ENCODE measurements around the gene TET3. TPM values are rescaled to one million over a fixed set of nuclear protein-coding genes. Genes with fewer than 3 reads are reported as not detected.

TET3 gene
- polyA plus RNA-seq, 2 of the 4 experiments (the other 2 are of a cell fraction): 4.6 to 6.1 TPM

- ChIA-PET POLR2A (no interaction called here), CTCF (interaction anchor here (0.7 to 2.0 kb wide), 3 partner anchors 12 to 142 kb away, joined by 3 to 6 read pairs (median 5); no protein-coding TSS in a partner anchor)
- ATAC-seq (0 out of 6 replicates have a peak, but pooled peaks of 1 of the 2 experiments have one; percentile 13), FAIRE-seq (no peak), DNase-seq (ENCODE audit: low read depth in 1 of 2, low spot score in 1 of 2) (no peak)
- Histone ChIP-seq H3K27ac (no peak overlapping the region), H3K4me3 (no peak overlapping the region), H3K4me2 (no peak overlapping the region), H3K4me1 (peaks cover 14% of the 10 kb centered on the region; the same call in 1 of the 3 replicates), H3K9me3 (no peaks in the 10 kb centered on the region)
- TF ChIP-seq EP300 (IDR thresholded peaks at IDR 0.05) (no peak), SREBF2 (IDR thresholded peaks at IDR 0.05) (no peak), POLR2AphosphoS2 (conservative IDR thresholded peaks at IDR 0.05; ENCODE audit: low read length) (no peak), MAFK (IDR thresholded peaks at IDR 0.05; ENCODE audit: partially characterized antibody) (no peak), REST (IDR thresholded peaks at IDR 0.05) (no peak), ZSCAN20 (CRISPR knock-in tag; IDR thresholded peaks at IDR 0.05) (no peak), E2F6 (IDR thresholded peaks at IDR 0.05; ENCODE audit: borderline replicate concordance, low read depth) (no peak), HEYL (CRISPR knock-in tag; IDR thresholded peaks at IDR 0.05) (no peak), FOXS1 (CRISPR knock-in tag; IDR thresholded peaks at IDR 0.05) (no peak), NPAS2 (CRISPR knock-in tag; IDR thresholded peaks at IDR 0.05; ENCODE audit: borderline replicate concordance) (no peak), ELK1 (IDR thresholded peaks at IDR 0.05; ENCODE audit: low read depth, low read length) (no peak), CEBPB (IDR thresholded peaks at IDR 0.05) (no peak), RCOR1 (IDR thresholded peaks at IDR 0.05; ENCODE audit: low read depth, low read length) (no peak), NFE2L2 (conservative IDR thresholded peaks at IDR 0.05; ENCODE audit: low read length) (no peak), GATA3 (IDR thresholded peaks at IDR 0.05; ENCODE audit: borderline replicate concordance) (no peak)
- TF ChIP-seq, protein P1, sequence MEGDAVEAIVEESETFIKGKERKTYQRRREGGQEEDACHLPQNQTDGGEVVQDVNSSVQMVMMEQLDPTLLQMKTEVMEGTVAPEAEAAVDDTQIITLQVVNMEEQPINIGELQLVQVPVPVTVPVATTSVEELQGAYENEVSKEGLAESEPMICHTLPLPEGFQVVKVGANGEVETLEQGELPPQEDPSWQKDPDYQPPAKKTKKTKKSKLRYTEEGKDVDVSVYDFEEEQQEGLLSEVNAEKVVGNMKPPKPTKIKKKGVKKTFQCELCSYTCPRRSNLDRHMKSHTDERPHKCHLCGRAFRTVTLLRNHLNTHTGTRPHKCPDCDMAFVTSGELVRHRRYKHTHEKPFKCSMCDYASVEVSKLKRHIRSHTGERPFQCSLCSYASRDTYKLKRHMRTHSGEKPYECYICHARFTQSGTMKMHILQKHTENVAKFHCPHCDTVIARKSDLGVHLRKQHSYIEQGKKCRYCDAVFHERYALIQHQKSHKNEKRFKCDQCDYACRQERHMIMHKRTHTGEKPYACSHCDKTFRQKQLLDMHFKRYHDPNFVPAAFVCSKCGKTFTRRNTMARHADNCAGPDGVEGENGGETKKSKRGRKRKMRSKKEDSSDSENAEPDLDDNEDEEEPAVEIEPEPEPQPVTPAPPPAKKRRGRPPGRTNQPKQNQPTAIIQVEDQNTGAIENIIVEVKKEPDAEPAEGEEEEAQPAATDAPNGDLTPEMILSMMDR (IDR thresholded peaks at IDR 0.05): no peak
- TF ChIP-seq, protein P2, sequence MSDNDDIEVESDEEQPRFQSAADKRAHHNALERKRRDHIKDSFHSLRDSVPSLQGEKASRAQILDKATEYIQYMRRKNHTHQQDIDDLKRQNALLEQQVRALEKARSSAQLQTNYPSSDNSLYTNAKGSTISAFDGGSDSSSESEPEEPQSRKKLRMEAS (IDR thresholded peaks at IDR 0.05): no peak
- WGBS (ENCODE audit: missing lambda C conversion rate): 90% methylated on average over 8 of the region's 8 CpGs
Measured at GRCh38 chr2:73994178-73994831, 9.6 kb downstream of the TET3 start.

DNA sequence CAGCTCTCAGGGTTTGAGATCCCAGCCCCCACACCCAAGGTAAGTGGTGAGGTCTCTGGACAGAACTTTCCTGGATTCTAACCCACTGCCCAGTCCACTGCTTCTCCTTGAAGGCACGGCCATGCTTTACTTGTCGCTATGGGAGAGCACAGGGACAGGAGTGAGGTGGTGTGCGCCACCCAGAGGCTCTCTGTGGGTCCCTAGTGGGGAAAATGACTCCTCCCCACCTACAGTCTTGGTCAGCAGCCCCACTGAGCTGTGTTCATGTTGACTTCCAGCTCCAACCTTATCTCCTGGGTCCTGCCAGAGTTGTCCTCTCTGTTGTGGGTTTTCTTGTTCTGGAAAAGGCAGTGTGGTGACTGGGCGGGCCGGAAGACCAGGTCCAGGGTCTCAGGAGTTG is 11.1 kb downstream of the TET3 start:
- no peak for FAIRE-seq
- no peak overlapping the region for H3K27ac ChIP-seq
- peak in 1 of 2 experiments; percentile 41; a peak in 3 of 6 replicates for ATAC-seq
- DNase-seq (ENCODE audit: low read depth in 1 of 2, low spot score in 1 of 2): no peak
- H3K4me2 ChIP-seq: no peak overlapping the region
- H3K9me3 ChIP-seq: no peaks in the 10 kb centered on the region
- peaks cover 29% of the 10 kb centered on the region for H3K4me1 ChIP-seq
- no peak overlapping the region for H3K4me3 ChIP-seq
- 94% methylated on average over 5 of the region's 5 CpGs for WGBS (ENCODE audit: missing lambda C conversion rate)
- ChIA-PET POLR2A (no interaction called here), CTCF (no interaction called here)
- TF ChIP-seq KDM1A (IDR thresholded peaks at IDR 0.05; ENCODE audit: low read depth): no peak
- no peak for TF ChIP-seq MYC (IDR thresholded peaks at IDR 0.05; ENCODE audit: borderline replicate concordance, low read length)
- TF ChIP-seq, protein P1 (IDR thresholded peaks at IDR 0.05): no peak; the same call in 2 of the 3 replicates
- TF ChIP-seq CEBPB (IDR thresholded peaks at IDR 0.05): no peak
- no peak for TF ChIP-seq JUN (IDR thresholded peaks at IDR 0.05)
- no peak for TF ChIP-seq USF2 (IDR thresholded peaks at IDR 0.05)
- no peak for TF ChIP-seq BHLHE40 (IDR thresholded peaks at IDR 0.05; ENCODE audit: low read depth, low read length)
- no peak for TF ChIP-seq TFCP2L1 (CRISPR knock-in tag; IDR thresholded peaks at IDR 0.05)
- TF ChIP-seq PHF8 (IDR thresholded peaks at IDR 0.05; ENCODE audit: borderline replicate concordance, low read depth): no peak
- TF ChIP-seq RARB (CRISPR knock-in tag; IDR thresholded peaks at IDR 0.05): no peak
- no peak for TF ChIP-seq ZSCAN20 (CRISPR knock-in tag; IDR thresholded peaks at IDR 0.05)
- TF ChIP-seq, protein P3, sequence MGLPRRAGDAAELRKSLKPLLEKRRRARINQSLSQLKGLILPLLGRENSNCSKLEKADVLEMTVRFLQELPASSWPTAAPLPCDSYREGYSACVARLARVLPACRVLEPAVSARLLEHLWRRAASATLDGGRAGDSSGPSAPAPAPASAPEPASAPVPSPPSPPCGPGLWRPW (IDR thresholded peaks at IDR 0.05): no peak
